HTR-8/SVneo (cell line): Measurements from ENCODE around the gene SLAIN1.

Experiments
- DNase-seq: peaks from one replicate; pipeline ENCODE4 v3.0.0; 2011; ENCODE audit warnings: low spot score, mixed read lengths; ENCODE audit not compliant: insufficient read length
- FAIRE-seq: peaks from 2 replicates; lab custom pipeline; 2011; peaks lifted over from hg19 to GRCh38; lab: Jason Lieb, UNC

Gene SLAIN1

GRCh38 chr13:77811981-77812380, 114.5 kb downstream of the SLAIN1 start:
- no peak for FAIRE-seq
- DNase-seq: no peak
